WTC11 (cell line): ENCODE data around the gene PPP2R2C. TPM values are rescaled to one million over a fixed set of nuclear protein-coding genes. Genes with fewer than 3 reads are reported as not detected.
A peak's percentile ranks its signal among the peaks of the same experiment; 100 is the strongest.

Experiments
- CDX4 ChIP-seq: fragments of 250-450 bp; sonication (Bioruptor Pico); IDR thresholded peaks from 2 replicates; pipeline ENCODE4 v1.9.0; 2021; ENCODE audit warnings: moderate library complexity, mild to moderate bottlenecking, inconsistent platforms, borderline replicate concordance
- EMX1 ChIP-seq: fragments of 250-450 bp; sonication (Bioruptor Pico); IDR thresholded peaks from 2 replicates; pipeline ENCODE4 v1.8.0; 2021; ENCODE audit warnings: mild to moderate bottlenecking
- ERG ChIP-seq: fragments of 250-450 bp; sonication (Bioruptor Pico); IDR thresholded peaks from 2 replicates; pipeline ENCODE4 v1.8.0; 2021; ENCODE audit warnings: mild to moderate bottlenecking
- ESRRA ChIP-seq: sonication (generic); formaldehyde crosslinking; IDR thresholded peaks from 2 replicates; pipeline ENCODE4 v1.8.1; 2022; ENCODE audit warnings: mild to moderate bottlenecking, missing genetic modification reagents, borderline replicate concordance
- ETV6 ChIP-seq: sonication (generic); formaldehyde crosslinking; IDR thresholded peaks from 2 replicates; pipeline ENCODE4 v1.8.1; 2022; ENCODE audit warnings: mild to moderate bottlenecking, missing genetic modification reagents
- FOXP4 ChIP-seq: sonication (generic); formaldehyde crosslinking; IDR thresholded peaks from 2 replicates; pipeline ENCODE4 v1.8.0; 2022; ENCODE audit warnings: mild to moderate bottlenecking, missing genetic modification reagents
- HMGA2 ChIP-seq: fragments of 250-450 bp; sonication (Bioruptor Pico); IDR thresholded peaks from 2 replicates; pipeline ENCODE4 v1.4.0; 2021; ENCODE audit warnings: mild to moderate bottlenecking, moderate library complexity
- IRF2 ChIP-seq: sonication (generic); formaldehyde crosslinking; IDR thresholded peaks from 2 replicates; pipeline ENCODE4 v1.8.0; 2022; ENCODE audit warnings: low read depth, missing genetic modification reagents, borderline replicate concordance
- JAZF1 ChIP-seq: fragments of 250-450 bp; sonication (Bioruptor Pico); IDR thresholded peaks from 2 replicates; pipeline ENCODE4 v1.9.0; 2021; ENCODE audit warnings: moderate library complexity, mild to moderate bottlenecking, inconsistent platforms
- KAT7 ChIP-seq: sonication (generic); formaldehyde crosslinking; IDR thresholded peaks from 2 replicates; pipeline ENCODE4 v1.8.1; 2023; ENCODE audit warnings: missing genetic modification reagents, mild to moderate bottlenecking, borderline replicate concordance
- NFATC4 ChIP-seq: fragments of 250-450 bp; sonication (Bioruptor Pico); IDR thresholded peaks from 2 replicates; pipeline ENCODE4 v1.9.0; 2021; ENCODE audit warnings: mild to moderate bottlenecking
- NFE2L1 ChIP-seq: sonication (generic); formaldehyde crosslinking; IDR thresholded peaks from 2 replicates; pipeline ENCODE4 v1.8.1; 2023; ENCODE audit warnings: missing genetic modification reagents
- NR2C2 ChIP-seq: sonication (generic); formaldehyde crosslinking; IDR thresholded peaks from 2 replicates; pipeline ENCODE4 v1.8.0; 2022; ENCODE audit warnings: mild to moderate bottlenecking, missing genetic modification reagents
- PRDM15 ChIP-seq: sonication (generic); formaldehyde crosslinking; IDR thresholded peaks from 2 replicates; pipeline ENCODE4 v1.8.0; 2022; ENCODE audit warnings: missing genetic modification reagents
- RORB ChIP-seq: fragments of 250-450 bp; sonication (Bioruptor Pico); IDR thresholded peaks from 2 replicates; pipeline ENCODE4 v1.9.0; 2021; ENCODE audit warnings: mild to moderate bottlenecking
- SOX15 ChIP-seq: fragments of 250-450 bp; sonication (Bioruptor Pico); IDR thresholded peaks from 2 replicates; pipeline ENCODE4 v1.9.0; 2021; ENCODE audit warnings: mild to moderate bottlenecking
- STAT6 ChIP-seq: sonication (generic); formaldehyde crosslinking; conservative IDR thresholded peaks from 2 replicates; pipeline ENCODE4 v1.8.1; 2023; ENCODE audit warnings: mild to moderate bottlenecking, low read depth, missing genetic modification reagents, moderate library complexity
- TEAD4 ChIP-seq: sonication (generic); formaldehyde crosslinking; IDR thresholded peaks from 2 replicates; pipeline ENCODE4 v1.8.0; 2022; ENCODE audit warnings: mild to moderate bottlenecking, missing genetic modification reagents
- TP53 ChIP-seq: sonication (generic); formaldehyde crosslinking; IDR thresholded peaks from 2 replicates; pipeline ENCODE4 v1.8.1; 2023; ENCODE audit warnings: mild to moderate bottlenecking, missing genetic modification reagents
- ZBTB21 ChIP-seq: sonication (generic); formaldehyde crosslinking; IDR thresholded peaks from 2 replicates; pipeline ENCODE4 v1.8.1; 2023; ENCODE audit warnings: mild to moderate bottlenecking, missing genetic modification reagents, borderline replicate concordance
- ZMAT4 ChIP-seq: fragments of 250-450 bp; sonication (Bioruptor Pico); IDR thresholded peaks from 2 replicates; pipeline ENCODE4 v1.9.0; 2021; ENCODE audit warnings: mild to moderate bottlenecking
- ZNF121 ChIP-seq: sonication (generic); formaldehyde crosslinking; IDR thresholded peaks from 2 replicates; pipeline ENCODE4 v1.8.0; 2023; ENCODE audit warnings: missing genetic modification reagents
- ZNF232 ChIP-seq: sonication (generic); formaldehyde crosslinking; IDR thresholded peaks from 2 replicates; pipeline ENCODE4 v1.8.0; 2022; ENCODE audit warnings: mild to moderate bottlenecking, missing genetic modification reagents
- ZNF317 ChIP-seq: sonication (generic); formaldehyde crosslinking; IDR thresholded peaks from 2 replicates; pipeline ENCODE4 v1.8.1; 2023; ENCODE audit warnings: low read depth, mild to moderate bottlenecking, moderate library complexity, missing genetic modification reagents, borderline replicate concordance
- ZNF671 ChIP-seq: fragments of 250-450 bp; sonication (Bioruptor Pico); IDR thresholded peaks from 2 replicates; pipeline ENCODE4 v1.8.0; 2021; ENCODE audit warnings: mild to moderate bottlenecking
- total RNA-seq: library from RNA; stranded (reverse); gene quantifications from 3 replicates; pipeline ENCODE4 v1.2.3, GENCODE V29; 2021
- TF ChIP-seq, protein P1 (sequence below): sonication (generic); formaldehyde crosslinking; IDR thresholded peaks from 2 replicates; pipeline ENCODE4 v1.8.0; 2022; ENCODE audit warnings: mild to moderate bottlenecking, missing genetic modification reagents
- TF ChIP-seq, protein P2 (sequence below): sonication (generic); formaldehyde crosslinking; IDR thresholded peaks from 2 replicates; pipeline ENCODE4 v1.8.1; 2023; ENCODE audit warnings: mild to moderate bottlenecking, moderate library complexity, missing genetic modification reagents

Gene PPP2R2C
- total RNA-seq, 1 experiment from 2014 or later, result 11.5 TPM

DNA sequence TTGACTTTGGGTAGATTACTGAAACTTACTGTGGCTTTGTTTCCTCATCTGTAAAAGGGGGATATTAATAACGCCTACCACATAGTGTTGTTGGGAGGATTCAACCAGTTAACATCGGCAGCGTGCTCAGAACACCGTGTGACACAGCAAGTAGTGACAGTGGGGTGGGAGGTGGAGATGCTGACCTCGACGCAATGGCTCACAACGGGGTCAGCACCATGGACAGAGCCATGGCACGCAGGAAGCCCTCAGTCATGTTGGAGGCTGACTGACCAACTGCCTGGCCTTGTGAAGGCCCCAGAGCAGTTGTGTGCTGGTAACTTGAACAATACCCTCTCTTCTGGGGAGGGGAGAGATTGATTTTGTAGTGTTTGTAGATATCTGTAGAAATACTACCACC, 109.5 kb downstream of the PPP2R2C start (continued):
- no peak for TF ChIP-seq NFATC4 (CRISPR knock-in tag)
- no peak for TF ChIP-seq KAT7 (CRISPR knock-in tag)
- 0 out of 2 replicates have a peak, but pooled peaks have one; percentile 28 for TF ChIP-seq NR2C2 (CRISPR knock-in tag)
- TF ChIP-seq RORB (CRISPR knock-in tag), result no peak
- no peak for TF ChIP-seq HMGA2 (CRISPR knock-in tag)
- TF ChIP-seq ZNF121, result no peak
- TF ChIP-seq, protein P1, sequence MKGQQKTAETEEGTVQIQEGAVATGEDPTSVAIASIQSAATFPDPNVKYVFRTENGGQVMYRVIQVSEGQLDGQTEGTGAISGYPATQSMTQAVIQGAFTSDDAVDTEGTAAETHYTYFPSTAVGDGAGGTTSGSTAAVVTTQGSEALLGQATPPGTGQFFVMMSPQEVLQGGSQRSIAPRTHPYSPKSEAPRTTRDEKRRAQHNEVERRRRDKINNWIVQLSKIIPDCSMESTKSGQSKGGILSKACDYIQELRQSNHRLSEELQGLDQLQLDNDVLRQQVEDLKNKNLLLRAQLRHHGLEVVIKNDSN (CRISPR knock-in tag), result peak; percentile 68; the same call in 1 of the 2 replicates
- TF ChIP-seq ERG (CRISPR knock-in tag), result no peak
- peak; percentile 84; the same call in 1 of the 2 replicates for TF ChIP-seq ESRRA
- peak; percentile 61; the same call in 1 of the 2 replicates for TF ChIP-seq ETV6 (CRISPR knock-in tag)
- TF ChIP-seq SOX15 (CRISPR knock-in tag), result no peak
- peak; percentile 78; the same call in 1 of the 2 replicates for TF ChIP-seq TP53 (CRISPR knock-in tag)
- TF ChIP-seq CDX4, result no peak
- 0 out of 2 replicates have a peak, but pooled peaks have one; percentile 60 for TF ChIP-seq ZNF317 (CRISPR knock-in tag)
- TF ChIP-seq EMX1 (CRISPR knock-in tag), result no peak
- TF ChIP-seq STAT6 (CRISPR knock-in tag), result no peak
- TF ChIP-seq ZBTB21, result no peak
- no peak for TF ChIP-seq JAZF1
- no peak for TF ChIP-seq IRF2 (CRISPR knock-in tag)
- TF ChIP-seq TEAD4, result peak; percentile 85; the same call in 1 of the 2 replicates
- TF ChIP-seq, protein P2, sequence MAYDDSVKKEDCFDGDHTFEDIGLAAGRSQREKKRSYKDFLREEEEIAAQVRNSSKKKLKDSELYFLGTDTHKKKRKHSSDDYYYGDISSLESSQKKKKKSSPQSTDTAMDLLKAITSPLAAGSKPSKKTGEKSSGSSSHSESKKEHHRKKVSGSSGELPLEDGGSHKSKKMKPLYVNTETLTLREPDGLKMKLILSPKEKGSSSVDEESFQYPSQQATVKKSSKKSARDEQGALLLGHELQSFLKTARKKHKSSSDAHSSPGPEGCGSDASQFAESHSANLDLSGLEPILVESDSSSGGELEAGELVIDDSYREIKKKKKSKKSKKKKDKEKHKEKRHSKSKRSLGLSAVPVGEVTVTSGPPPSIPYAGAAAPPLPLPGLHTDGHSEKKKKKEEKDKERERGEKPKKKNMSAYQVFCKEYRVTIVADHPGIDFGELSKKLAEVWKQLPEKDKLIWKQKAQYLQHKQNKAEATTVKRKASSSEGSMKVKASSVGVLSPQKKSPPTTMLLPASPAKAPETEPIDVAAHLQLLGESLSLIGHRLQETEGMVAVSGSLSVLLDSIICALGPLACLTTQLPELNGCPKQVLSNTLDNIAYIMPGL, result no peak
- TF ChIP-seq NFE2L1 (CRISPR knock-in tag), result peak; percentile 85
- no peak for TF ChIP-seq PRDM15 (CRISPR knock-in tag)
- TF ChIP-seq ZNF671, result no peak
- TF ChIP-seq ZMAT4, result no peak
- TF ChIP-seq ZNF232 (CRISPR knock-in tag), result peak; percentile 88; the same call in 1 of the 2 replicates
- TF ChIP-seq FOXP4, result peak; percentile 94
